Hematopoietic multipotent progenitor cell treated with erythropoietin and hydrocortisone succinate and interleukin-3 and kit ligand, for 6 days (in vitro differentiated cells): Measurements from ENCODE around the gene MYBPC1.
"Not testable (repeated sequence)": the region's sequence is repeated elsewhere in the genome, so short reads cannot be mapped to it uniquely, and the experiment has no call there.

Source experiments
- DNase-seq: peaks from one replicate; pipeline ENCODE4 v3.0.0-alpha.2; 2015

Gene MYBPC1

GRCh38 chr12:101594700-101595099, at the start of gene MYBPC1:
MYBPC1 (plus strand) TSS chr12:101594971; CDS start chr12:101595071, 100 bp downstream.
- DNase-seq: no peak

DNA sequence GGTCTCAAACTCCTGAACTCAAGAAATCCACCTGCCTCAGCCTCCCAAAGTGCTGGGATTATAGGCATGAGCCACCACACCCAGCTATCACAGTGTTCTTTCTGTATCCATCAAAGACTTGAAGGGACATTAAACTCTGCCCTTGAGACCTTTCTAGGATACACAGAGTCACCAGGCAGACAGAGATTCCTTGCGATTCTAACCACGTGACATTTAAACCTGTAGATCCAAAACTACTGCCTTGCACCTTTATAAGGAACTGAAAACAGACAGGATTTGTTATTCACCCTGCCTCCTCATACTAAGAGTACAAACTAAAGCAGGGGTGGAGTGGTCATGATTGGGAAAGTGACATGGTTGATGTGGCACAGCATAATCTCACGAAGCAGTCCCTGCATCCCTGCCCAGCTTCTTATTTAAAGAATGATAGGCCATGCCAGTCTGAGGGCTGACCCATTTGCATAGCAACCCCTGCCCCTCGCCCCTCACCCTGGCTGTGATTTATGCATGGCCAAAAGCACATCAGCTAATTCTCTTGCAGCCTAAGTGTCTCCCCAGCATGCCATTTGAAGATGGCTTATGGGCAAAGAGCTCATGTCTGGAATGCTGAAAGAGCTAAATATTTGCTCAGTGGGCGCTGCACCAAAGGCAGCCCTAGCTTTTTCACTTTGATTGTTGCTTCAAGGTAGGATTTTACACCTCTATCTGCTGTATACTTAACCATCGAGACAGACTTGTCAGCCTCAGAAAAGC, 43.2 kb upstream of the MYBPC1 start:
- no peak for DNase-seq

DNA sequence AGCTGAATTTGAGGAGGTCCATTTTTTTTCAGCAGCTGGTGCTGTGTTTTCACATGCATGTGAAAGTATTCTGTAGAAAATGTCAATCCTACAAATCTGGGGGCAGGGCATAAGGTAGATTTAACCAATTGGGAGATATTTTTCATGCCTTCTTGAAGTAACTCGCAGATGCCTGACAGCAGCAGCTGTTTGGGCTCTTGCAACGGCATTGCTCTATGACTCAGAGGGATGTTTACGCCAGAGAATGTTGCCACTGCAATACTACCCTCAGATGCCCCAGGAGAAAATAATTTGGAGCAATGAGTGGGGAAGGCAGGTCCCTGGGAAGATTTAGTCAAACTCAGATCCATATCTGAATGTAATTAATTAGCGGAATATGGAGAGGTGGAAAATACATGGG, 42.5 kb upstream of the MYBPC1 start:
- DNase-seq: no peak

- no peak for DNase-seq
Measured at GRCh38 chr12:101557094-101557493, 37.7 kb upstream of the MYBPC1 start.

DNA sequence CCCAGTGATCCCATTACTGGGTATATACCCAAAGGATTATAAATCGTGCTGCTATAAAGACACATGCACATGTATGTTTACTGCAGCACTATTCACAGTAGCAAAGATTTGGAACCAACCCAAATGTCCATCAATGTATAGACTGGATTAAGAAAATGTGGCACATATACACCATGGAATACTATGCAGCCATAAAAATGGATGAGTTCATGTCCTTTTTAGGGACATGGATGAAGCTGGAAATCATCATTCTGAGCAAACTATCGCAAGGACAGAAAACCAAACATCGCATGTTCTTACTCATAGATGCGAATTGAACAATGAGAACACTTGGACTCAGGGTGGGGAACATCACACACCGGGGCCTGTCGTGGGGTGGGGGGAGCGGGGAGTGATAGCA, 36.0 kb upstream of the MYBPC1 start:
- DNase-seq: not testable (repeated sequence)

DNA sequence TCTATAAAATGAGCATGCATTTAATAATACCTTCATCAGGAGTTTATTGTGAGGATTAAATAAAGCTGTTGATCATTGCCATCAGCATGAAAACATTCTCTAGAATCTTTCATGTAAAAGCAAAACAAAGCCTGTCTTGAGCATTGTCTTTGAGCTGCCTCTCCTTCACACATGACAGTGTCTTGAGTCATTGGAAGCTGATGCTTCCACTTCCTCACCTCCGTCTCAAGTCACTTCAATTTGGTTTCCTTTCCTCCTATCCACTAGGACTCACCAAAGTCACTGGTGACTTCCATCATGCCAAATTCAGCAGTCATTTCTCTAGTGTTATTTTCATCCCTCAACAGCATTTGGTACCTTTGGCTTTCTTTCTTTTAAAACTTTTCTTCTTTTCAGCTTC, 31.6 kb upstream of the MYBPC1 start:
- no peak for DNase-seq

GRCh38 chr12:101564912-101565311, 29.9 kb upstream of the MYBPC1 start:
- DNase-seq: peak; percentile 15

DNA sequence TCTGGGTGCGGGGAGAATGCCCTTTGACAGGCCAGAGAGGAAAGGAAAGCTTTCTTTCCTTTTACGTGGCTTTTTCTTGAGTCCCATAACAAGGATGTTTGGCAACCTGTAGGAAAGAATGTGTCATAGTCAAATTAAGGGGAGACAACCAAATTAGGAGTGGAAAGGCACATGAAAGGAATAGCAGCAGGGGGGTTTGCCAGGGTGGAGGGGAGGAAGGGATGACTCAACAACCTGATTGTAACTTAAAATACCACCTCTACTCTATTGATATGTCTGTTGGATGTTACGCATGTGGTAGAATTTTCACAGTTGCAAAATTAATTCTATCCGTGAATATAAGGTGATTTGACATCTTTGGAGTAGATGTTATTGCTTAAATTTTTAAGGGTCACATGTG, 28.5 kb upstream of the MYBPC1 start:
- DNase-seq: no peak

DNA sequence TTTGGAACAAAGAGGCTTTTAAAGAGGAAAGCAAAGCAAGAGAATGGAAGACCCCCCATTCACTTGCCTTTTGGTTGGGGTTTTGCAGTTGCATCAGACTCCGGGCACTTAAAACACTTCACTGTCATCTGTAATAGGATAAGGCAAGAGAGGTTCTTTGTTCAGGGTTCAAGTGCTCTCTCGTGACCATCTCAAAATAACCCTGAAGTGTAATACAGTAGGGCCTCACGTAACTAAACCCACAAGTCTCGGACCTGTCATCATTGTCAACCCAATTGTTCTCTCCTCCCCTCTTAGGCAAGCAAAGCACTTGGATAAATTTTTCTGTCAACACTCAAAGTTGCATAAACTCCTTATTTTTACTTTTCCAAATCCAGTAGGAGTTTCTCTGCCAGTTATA, 26.9 kb upstream of the MYBPC1 start:
- DNase-seq: no peak

GRCh38 chr12:101570047-101570446, 24.7 kb upstream of the MYBPC1 start:
- DNase-seq: peak; percentile 57

DNA sequence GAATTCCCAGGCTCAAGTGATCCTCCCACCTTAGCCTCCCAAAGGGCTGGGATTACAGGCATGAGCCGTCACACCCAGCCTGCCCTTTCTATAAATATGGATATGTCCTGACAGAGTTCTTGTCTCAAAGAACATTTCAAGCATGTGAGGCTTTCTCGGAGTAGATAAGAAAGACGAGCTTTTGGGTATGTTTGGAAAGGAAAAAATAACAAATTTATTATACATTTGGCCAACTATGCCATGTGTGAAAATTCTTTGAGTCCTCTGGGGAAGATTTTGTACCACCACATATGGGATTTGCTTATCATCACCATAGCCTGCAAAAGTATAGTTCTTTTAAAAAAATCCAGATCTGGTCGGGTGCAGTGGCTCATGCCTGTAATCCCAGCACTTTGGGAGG, 23.7 kb upstream of the MYBPC1 start:
- no peak for DNase-seq

DNA sequence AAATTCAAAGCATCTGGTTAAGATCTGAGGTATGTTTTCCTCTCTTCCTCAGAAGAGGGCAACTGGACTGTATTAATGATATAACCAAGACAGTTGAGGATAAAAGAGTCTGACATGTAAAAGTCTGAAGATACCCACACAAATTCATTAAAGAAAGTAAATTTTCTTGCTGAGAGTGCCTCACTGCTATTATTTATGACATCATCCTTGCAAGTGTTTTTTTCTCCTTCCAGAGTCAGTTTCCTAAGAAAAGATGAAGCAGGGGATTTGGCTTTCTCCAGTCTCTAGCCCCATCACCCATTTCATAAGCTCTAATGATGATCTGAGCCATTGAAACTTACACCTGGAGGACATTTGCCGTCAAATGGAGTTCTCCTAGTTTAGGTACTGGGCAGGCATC, 21.0 kb upstream of the MYBPC1 start:
- no peak for DNase-seq

GRCh38 chr12:101578417-101578816, 16.4 kb upstream of the MYBPC1 start:
- DNase-seq: no peak

DNA sequence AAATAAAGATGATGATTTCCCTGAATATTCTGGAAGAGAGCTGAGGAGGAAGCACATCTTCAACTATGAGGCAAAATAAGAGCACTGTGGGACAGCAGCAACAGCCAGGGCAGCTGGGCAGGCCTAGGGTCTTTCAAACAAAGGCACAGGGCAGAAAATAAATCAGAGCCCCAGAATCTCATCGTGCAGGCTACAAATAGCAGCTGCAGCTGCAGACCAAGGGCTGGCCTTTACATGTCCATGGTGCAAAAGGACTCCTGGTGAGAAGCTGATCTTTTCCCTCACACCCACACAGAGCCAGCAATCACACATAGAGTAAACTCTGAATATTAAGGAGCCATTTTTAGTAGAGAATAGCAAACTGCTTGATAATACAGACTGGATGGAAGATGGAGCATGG, 13.6 kb upstream of the MYBPC1 start:
- DNase-seq: no peak

DNA sequence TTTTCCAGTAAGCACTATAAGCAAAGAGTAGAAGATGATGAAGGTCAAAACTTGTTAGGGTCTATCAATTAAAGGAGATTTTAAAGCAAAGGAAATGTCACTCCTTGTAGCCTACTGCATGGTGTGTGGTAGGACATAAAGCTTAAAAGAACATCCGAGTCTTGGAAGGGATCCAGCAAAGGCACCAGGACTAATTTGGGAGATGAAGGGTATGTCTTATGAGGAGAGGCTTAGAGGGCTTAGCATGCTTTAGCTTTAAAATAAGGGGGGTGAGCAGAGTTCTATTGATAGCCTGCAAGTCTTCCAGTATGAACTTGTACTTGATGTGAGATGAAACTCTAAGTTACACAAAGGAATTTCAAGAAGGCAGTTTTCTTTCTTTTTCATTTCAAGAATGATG, 11.8 kb upstream of the MYBPC1 start:
- DNase-seq: no peak

GRCh38 chr12:101590383-101590782, 4.4 kb upstream of the MYBPC1 start:
- DNase-seq: no peak

GRCh38 chr12:101591781-101592180, 3.0 kb upstream of the MYBPC1 start:
- no peak for DNase-seq

DNA sequence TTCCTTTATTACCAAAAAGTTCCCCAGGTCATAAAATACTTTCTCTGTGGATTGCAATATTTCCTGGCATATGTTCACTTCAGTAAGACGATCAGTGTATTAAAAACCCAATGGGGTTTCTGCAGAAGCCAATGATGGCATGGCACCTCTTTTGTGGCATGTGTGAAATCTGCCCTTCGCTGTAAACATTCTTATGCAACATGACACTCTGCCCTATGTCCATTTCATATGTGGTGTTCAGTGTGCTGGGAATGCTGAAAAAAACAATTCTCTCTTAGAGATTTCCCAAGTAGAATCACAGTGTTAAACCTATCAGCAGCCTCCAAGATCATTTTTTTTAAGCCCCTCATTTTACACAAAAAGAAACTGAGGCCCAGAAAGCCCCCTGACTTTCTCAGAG, 2.3 kb upstream of the MYBPC1 start:
- no peak for DNase-seq

GRCh38 chr12:101592921-101593320, 1.9 kb upstream of the MYBPC1 start:
- DNase-seq: no peak

GRCh38 chr12:101596172-101596571, 1.4 kb downstream of the MYBPC1 start:
- DNase-seq: no peak

DNA sequence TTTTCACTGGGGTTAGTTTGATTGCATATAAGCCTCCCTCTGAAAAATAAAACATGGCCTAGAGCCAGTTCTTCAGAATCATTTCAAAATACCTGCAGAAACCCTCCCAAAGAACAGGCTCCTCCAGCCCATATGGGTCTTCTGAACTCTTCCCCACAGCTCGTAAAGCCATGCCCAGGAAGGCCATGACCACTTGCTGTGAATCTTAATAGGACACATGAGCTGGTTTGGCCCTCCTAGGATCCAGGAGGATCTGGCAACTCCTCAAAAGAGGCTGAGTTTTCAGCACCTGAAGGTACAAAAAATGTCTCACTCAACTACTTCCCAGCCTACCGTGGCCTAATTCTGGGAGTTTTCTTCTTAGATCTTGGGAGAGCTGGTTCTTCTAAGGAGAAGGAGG, 2.4 kb downstream of the MYBPC1 start:
- DNase-seq: no peak

- no peak for DNase-seq
Measured at GRCh38 chr12:101598483-101598882, 3.7 kb downstream of the MYBPC1 start.

GRCh38 chr12:101599311-101599710, 4.5 kb downstream of the MYBPC1 start:
- DNase-seq: no peak

- no peak for DNase-seq
Measured at GRCh38 chr12:101599771-101600484, 5.2 kb downstream of the MYBPC1 start.

DNA sequence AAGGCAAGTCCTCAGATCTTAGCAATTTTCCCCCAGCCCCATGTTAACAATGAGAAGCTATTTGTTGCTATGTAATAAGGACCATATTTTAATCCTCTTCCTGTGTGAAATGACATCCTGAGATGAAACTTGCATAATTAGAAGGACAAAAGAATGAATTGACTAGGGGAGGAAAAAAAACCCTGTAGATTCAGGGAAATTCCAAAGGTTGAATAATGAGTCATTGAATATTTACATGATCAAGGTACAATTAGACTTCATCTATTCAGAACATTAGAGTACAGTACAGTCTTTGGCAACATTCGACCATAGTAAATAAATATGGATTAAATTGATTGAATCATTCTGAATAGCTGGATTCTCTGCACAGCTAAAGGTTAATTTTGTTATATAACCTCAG, 9.4 kb downstream of the MYBPC1 start:
- DNase-seq: no peak
